GM18858 (cell line): ENCODE measurements around the gene PGBD1.

Experiments used
- ATAC-seq: cut with Tn5 transposase; IDR thresholded peaks from one replicate; pipeline ENCODE4 v1.9.1; 2021; ENCODE audit not compliant: unreplicated experiment

PGBD1 gene

DNA sequence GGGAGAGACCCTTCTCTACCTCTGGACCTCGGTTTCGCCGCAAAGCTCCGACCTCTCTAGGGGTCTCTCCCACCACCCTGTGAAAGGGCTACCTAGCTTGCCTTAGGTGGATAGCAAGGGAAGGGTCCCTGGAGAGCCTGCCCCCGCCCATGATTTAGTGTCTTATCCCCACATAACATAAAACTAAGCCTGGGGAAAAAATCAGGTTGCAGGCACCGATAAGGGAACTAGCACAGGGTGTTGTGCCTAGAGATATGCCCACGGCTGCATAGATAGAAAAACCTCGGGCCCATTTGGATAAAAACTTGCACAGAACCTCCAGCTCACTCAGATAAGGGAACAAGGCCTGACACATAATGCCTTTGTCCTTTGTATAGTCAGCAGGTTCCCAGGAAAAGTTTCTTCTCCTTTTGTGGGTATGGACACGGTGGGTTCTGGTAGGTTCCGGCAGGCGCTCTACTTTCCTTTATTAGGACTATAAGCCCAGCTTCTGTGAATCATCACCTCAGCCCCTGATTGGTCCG lies 53.7 kb downstream of the PGBD1 start:
- ATAC-seq: no peak

DNA sequence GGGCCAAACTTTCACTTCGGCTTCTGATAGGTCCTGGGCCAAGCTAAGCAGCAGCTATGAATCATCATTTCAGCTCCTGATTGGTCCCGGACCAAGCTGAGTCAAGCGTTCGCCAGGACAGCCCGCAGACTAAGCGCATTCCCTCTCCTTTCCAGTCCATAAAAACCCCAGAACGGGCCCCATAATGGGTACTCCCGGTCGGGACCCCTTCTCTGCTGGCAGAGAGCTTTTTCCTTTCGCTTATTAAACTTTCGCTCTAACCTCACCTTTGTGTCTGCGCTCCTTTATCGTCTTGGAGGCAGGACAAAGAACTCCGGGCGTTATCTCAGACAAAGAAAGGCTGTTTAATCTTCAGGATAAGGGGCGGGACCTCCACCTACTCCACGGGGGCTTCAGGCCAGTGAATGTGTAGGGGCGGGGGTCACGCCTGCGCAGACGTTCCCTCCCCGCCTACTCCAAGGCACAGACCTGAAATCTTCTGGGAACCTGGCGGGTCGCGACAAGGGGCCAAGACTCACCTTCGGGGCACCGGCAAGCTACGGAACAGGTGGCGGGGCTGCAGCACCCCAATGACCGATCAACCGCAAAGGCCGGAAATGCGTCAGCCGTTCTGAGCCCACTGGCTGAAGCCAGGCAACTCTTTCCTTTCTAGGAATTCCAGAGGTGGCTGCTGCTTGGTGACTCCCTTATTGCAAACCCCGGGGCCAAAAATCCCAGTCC lies 54.4 kb downstream of the PGBD1 start, which contains the start of gene ZSCAN31:
TSS of gene ZSCAN31 (minus strand) at position 585 of the 720 bp plus-strand sequence. CDS start 6,465 bp downstream, outside the sequence.
- peak; percentile 66 for ATAC-seq

DNA sequence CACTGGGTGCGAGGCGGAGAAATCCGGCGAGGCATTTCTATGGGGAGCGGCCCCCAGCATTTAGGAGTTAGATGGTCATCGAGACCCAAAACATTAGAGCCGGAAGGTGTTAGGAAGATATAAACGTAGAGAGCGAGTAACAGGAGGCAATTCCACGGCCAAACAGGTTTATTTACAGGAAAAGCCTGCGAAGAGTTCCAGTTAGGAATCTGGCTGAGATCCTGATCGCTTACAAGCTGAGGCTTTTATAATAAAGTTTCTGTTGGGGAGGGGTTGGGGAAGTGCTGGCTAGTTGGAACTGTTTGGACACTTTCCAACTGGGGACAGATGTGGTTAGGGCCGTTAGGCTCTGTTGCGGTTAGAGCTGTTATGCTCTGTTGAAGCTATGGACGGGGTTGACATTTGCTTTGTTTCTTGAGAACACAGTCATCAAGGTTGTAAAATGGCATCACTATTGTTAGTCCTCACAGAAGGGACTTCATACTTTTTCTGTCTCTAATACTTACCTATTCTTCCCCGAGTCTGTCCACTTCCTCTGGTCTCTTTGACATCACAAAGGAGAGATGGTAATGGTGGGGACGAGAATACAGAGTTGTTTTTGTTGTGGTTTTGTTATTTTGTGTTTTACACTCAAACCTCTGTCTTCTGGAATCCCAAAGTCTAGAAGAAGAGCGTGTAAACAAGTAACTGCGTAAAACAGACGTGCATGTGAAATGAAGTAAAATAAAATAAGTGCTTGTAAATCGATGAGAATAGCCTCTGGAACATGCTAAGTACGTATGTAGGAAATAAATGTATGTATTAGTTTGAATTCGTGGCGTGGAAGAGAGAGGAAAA lies 55.1 kb downstream of the PGBD1 start:
- ATAC-seq: peak; percentile 46

DNA sequence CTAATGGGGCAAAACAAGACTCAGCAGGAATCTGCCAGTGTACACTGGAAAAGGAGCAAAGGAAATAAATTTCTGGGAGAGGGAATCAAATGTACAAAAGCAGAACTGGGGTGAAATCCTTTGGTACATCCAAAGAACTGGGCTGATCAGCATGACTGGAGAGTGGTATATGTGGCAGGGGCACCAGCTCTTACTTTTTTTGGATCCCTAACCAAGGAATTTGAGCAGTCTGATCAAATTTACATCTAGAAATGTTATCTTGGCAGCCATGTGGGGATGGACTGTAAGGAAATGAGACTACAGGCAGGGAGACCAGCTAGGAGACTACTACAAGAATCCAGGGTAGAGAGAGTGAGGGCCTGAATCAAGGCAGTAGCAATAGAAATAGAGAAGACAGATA lies 55.7 kb downstream of the PGBD1 start:
- no peak for ATAC-seq

DNA sequence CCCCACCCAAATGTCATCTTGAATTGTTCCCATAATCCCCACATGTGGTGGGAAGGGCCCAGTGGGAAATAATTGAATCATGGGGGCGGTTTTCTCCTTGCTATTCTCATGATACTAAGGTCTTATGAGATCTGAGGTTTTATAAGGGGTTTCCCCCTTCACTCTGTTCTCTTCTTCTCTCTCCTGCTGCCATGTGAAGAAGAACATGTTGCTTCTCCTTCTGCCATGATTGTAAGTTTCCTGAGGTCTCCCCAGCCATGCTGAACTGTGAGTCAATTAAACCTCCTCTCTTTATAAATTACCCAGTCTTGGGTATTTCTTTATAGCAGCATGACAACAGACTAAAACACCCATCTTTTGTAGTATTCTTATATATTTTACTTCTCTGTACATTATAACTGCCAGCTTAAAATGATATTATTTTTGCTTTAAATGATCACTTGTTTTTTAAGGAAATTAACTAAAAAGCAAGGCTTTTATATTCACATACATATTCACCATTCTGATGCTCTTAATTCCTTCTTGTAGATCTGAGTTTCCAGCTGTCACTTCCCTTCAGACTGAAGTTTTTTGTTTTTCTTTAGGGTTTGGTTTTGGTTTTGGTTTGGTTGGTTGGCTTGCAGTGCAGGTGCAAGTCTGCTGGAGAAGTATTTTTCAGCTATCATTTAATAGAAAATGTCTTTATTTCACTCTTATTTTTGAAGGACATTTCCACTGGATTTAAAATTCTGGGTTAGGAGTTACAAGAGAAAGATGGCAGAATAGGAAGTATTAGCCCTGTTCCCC lies 59.1 kb downstream of the PGBD1 start:
- no peak for ATAC-seq

DNA sequence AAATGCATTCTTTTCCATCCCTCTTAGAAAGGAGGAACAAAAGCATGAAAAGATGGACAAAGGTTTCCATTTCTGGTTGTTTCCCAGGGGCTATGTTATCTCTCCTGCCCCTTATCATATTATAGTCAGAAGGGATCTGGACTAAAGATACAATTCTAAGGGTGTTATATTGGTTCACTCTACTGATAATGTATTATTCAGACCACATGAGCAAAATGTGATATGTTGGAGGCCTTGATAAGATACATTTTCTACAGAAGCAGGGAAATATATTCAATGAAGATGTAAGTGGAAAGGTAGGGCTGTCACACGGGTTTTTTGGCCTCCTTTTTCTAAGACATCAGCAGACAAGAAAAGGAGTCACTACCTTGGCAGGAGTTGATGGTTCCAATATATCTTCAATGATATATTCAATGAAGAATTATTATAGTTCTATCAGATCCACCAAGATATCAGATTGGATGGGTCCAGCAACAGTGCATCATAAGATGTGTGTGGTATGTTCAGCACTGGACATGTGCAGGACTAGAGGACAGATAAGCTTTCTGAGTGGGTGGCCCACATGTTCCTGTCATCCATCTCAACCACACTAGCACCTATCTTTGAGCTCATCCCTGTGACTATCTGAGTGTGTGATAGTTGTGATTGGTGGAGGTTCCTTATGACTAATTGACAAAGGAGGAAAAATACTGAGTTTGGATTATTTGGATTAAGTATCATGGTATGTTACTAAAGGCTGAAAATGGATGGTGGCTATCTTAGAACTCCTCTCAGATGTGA lies 62.7 kb downstream of the PGBD1 start:
- ATAC-seq: no peak

DNA sequence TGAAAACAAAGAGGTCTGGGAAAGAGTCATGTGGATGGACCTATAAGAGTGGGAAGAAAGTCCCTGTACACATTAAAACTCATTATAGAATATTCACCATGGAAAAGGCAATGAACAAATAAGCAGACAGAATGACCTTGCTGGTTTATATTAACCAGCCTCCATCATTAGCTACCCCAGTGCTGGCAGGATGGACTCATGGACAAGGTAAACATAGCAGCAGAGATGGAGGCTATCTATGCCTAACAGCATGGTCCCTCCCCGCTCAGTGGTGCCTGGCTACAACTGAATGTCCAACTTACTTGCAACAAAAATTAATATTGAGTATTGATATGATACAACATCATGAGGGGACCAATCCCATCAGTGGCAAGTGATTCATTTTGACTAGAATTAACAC lies 63.8 kb downstream of the PGBD1 start:
- no peak for ATAC-seq

DNA sequence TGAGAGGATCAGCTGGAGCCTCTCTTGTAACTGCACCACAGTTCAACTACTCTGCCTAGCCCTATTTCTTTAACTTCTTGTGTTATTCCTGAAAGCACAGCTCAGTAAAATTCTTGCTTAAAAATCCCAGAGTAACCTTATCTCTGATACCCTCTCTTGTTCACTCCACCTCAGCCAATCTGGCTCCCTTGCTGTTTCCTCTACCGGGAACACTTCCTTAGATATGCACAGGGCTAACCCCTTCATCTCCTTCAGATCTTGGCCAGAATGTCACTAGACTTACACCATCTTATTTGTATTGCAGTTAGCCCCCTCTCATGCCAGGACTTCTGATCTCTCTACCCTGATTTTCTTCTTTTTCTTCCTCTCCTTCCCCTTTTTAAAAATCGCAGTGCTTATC lies 65.7 kb downstream of the PGBD1 start:
- no peak for ATAC-seq

DNA sequence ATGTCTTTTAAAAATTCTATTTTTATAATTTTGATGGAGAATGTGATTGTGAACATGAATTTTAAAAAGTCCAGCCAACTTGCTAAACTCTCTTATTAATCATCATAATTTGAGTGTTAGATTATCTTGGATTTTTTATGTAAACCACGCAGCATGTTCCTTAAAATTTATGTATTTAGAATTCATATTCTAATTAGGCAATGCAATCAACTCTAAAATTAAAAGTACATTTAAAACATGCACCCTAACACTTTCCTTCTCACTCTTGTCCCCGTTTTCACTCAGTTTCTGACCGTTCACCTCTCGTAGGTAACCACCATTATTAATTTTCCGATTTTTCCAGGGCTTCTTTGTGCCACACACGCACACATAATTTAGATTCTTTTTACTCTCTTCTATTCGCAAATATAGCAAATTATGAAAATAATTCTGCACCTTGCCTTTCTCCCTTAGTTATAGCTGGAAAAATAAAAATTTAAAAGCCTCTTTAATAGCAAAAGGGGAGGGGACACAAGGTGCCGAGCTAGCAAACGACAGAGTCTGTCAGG lies 68.0 kb downstream of the PGBD1 start:
- ATAC-seq: no peak

DNA sequence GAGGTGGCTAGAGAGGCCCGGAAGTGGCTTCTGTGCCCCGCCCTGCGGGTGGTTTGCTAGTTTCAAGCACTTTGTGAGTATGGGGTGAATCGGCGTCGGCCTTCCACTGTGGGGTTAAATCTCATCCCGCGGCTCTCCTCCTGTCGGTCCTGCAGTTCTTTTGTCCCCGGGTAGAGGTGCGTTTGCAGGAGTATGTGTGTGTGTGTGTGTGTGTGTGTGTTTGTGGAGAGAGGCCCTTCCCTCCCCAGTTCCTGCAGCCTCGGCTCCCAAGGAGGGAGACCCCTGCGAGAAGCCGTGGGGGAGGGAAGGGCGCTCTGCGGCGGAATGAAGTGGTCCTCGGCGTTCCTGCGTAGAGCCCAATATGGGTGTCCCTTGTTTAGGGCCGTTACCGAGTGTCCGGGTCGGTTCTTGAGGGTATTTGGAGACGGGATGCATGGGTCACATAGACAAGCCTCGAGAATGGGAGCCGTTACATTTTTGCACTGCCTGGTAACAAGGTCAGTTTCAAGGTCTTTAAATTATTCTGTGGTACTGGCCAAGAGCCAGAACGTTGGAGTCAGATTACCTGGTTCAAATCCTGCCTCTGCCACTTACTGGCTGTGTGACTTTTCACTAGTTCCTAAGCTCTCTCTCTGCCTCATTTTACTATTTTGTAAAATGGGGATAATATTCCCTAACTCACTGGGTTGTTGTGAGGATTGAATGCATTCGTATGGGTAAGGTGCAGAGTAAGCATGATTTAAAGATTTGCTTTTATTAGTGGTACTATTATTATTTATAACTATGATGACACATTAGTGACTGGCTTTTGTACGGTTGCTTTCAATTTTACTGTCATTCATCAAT lies 68.7 kb downstream of the PGBD1 start, which contains the start of gene ZKSCAN3:
TSS of gene ZKSCAN3 (plus strand) at position 56 of the 846 bp plus-strand sequence. CDS start 9,640 bp downstream, outside the sequence.
- ATAC-seq: peak; percentile 96

DNA sequence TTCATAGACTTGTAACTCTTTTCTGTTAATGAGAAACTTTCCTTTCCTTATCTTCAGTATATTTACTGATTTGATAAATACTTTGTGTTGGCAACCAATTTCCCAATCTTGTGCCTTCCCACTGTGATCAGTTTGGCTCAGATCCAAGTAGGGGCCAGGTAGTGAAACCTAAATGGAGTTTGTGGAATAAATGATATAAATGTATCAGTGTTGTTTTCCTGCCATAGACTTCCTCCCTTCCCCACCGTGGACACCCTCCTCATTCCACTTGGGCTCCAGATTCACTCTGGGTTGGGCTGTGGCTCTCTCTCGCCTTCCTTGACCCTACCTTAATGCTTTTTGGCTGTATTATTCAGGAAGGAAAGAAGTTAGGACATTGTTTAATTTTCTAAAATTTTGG lies 69.7 kb downstream of the PGBD1 start:
- ATAC-seq: no peak

DNA sequence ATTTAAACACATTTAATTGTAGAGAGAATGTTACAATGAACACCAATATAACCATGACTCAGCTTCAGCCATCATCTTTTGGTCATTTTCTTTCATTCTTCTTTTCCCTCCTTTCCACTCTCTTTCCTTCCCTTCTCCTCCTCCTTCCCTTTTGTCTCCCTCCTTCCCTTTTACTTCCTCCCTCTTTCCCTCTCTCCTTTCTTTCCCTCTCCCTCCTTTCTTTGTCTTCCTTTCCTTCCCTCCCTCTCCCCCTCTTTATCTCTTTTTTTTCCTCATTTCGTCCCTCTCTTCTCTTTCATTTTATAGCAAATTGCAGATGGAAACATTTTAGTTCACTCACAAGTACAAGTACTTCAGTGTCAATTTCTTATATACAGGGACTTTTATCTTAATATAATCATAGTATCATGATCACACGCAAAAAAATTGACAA lies 70.1 kb downstream of the PGBD1 start:
- ATAC-seq: no peak
